GM12878 (cell line): ENCODE data around the gene BCAS3. TPM values are rescaled to one million over a fixed set of nuclear protein-coding genes. Genes with fewer than 3 reads are reported as not detected.

Experiments
- ATAC-seq: fragments of 200-7000 bp; cut with Tn5 transposase; 3 replicates; pipeline ENCODE4 v1.9.1; 2020; ENCODE audit warnings: mild to moderate bottlenecking, moderate library complexity
- BruUV-seq: library from RNA; stranded (reverse); fragments of 400-500 nt; replicated peaks from 2 replicates; lab custom pipeline; 2021; lab: Mats Ljungman, UMichigan
- CTCF ChIA-PET: fragments of 300-600 bp; sonication (Branson Sonifier 250); formaldehyde crosslinking; extraction: SDS; loops from one replicate; lab custom pipeline; 2021; ENCODE audit warnings: inconsistent platforms; lab: Yijun Ruan, JAX
- POLR2A ChIA-PET: fragments of 350-600 bp; formaldehyde crosslinking; extraction: SDS; loops from one replicate; lab custom pipeline; 2021; ENCODE audit warnings: inconsistent platforms; lab: Charles Lee
- RAD21 ChIA-PET: fragments of 300-600 bp; sonication (Branson Sonifier 250); formaldehyde crosslinking; loops from one replicate; lab custom pipeline; 2023; ENCODE audit warnings: antibody characterized with exemption; ENCODE audit not compliant: unreplicated experiment; lab: Charles Lee
- SMC1A ChIA-PET: fragments of 300-600 bp; sonication (Branson Sonifier 250); formaldehyde crosslinking; loops from one replicate; lab custom pipeline; 2023; ENCODE audit not compliant: unreplicated experiment, uncharacterized antibody; lab: Charles Lee
- DNase-seq: peaks from one replicate; pipeline ENCODE4 v3.0.0-alpha.2; 2011; ENCODE audit warnings: low read depth, low spot score
- FAIRE-seq: peaks from 3 replicates; lab custom pipeline; 2011; peaks lifted over from hg19 to GRCh38; lab: Jason Lieb, UNC
- H2AFZ ChIP-seq: 2 replicates; pipeline ENCODE4 v1.6.0; 2011; ENCODE audit warnings: low read depth, low read length, control low read depth; ENCODE audit not compliant: control insufficient read depth
- H3K27ac ChIP-seq: 2 replicates; pipeline ENCODE4 v1.5.1; 2011; ENCODE audit warnings: control low read depth; ENCODE audit not compliant: control insufficient read depth, insufficient read depth
- H3K27me3 ChIP-seq, 2 experiments: replicated peaks in 1 of 2; 2 replicates each; pipeline versions ENCODE4 v1.6.0 to v1.6.1; 2011; ENCODE audit warnings: low read length in 1 of 2; ENCODE audit not compliant: control insufficient read depth in 2 of 2, insufficient read depth in 2 of 2
- H3K36me3 ChIP-seq, 2 experiments: 2 replicates each; pipeline ENCODE4 v1.5.1; 2011; ENCODE audit warnings: low read length in 1 of 2; ENCODE audit not compliant: control insufficient read depth in 2 of 2, insufficient read depth in 2 of 2
- H3K4me1 ChIP-seq: 2 replicates; pipeline ENCODE4 v1.6.1; 2011; ENCODE audit warnings: mild to moderate bottlenecking, low read length, moderate library complexity, mixed read lengths; ENCODE audit not compliant: control insufficient read depth, insufficient read depth
- H3K4me2 ChIP-seq: 2 replicates; pipeline ENCODE4 v1.6.0; 2011; ENCODE audit warnings: control low read depth; ENCODE audit not compliant: control insufficient read depth, insufficient read depth
- H3K4me3 ChIP-seq: fragments of 200-600 bp; sonication (generic); 2 replicates; pipeline ENCODE4 v1.5.1; 2016
- H3K79me2 ChIP-seq: 2 replicates; pipeline ENCODE4 v1.6.0; 2011; ENCODE audit warnings: low read length; ENCODE audit not compliant: control insufficient read depth, insufficient read depth
- H3K9ac ChIP-seq: 2 replicates; pipeline ENCODE4 v1.8.0; 2011; ENCODE audit warnings: low read length, control low read depth, mixed read lengths; ENCODE audit not compliant: control insufficient read depth, insufficient read depth
- H3K9me3 ChIP-seq: replicated peaks from 3 replicates; pipeline ENCODE4 v1.5.1; 2011; ENCODE audit warnings: mild to moderate bottlenecking, low read length; ENCODE audit not compliant: control insufficient read depth, insufficient read depth
- H4K20me1 ChIP-seq: 2 replicates; pipeline ENCODE4 v1.6.0; 2011; ENCODE audit not compliant: control insufficient read depth, insufficient read depth
- ETV6 ChIP-seq, 2 experiments: fragments of 450-650 bp in 1 of 2; IDR thresholded peaks in 1 of 2; conservative IDR thresholded peaks in 1 of 2; 2 replicates each; pipeline ENCODE4 v1.6.1; 2014; ENCODE audit warnings: antibody characterized with exemption in 1 of 2, borderline replicate concordance in 1 of 2, low read depth in 1 of 2, mild to moderate bottlenecking in 1 of 2, moderate library complexity in 1 of 2
- IRF3 ChIP-seq: fragments of 450-650 bp; IDR thresholded peaks from 2 replicates; pipeline ENCODE4 v1.6.1; 2014; ENCODE audit warnings: mild to moderate bottlenecking
- IRF4 ChIP-seq: IDR thresholded peaks from 2 replicates; pipeline ENCODE4 v1.6.1; 2011; ENCODE audit warnings: low read depth, low read length
- MEF2A ChIP-seq: IDR thresholded peaks from 2 replicates; pipeline ENCODE4 v1.6.1; 2011; ENCODE audit warnings: low read depth, mild to moderate bottlenecking, low read length, moderate library complexity; ENCODE audit not compliant: insufficient read depth
- NBN ChIP-seq: fragments of 450-650 bp; IDR thresholded peaks from 2 replicates; pipeline ENCODE4 v1.6.1; 2016
- PAX5 ChIP-seq: IDR thresholded peaks from 2 replicates; pipeline ENCODE4 v1.6.1; 2011; ENCODE audit warnings: low read depth, low read length, borderline replicate concordance
- RAD21 ChIP-seq: IDR thresholded peaks from 2 replicates; pipeline ENCODE4 v1.6.1; 2011; ENCODE audit warnings: mild to moderate bottlenecking, low read depth, low read length, moderate library complexity; ENCODE audit not compliant: insufficient read depth
- RB1 ChIP-seq: fragments of 450-650 bp; formaldehyde crosslinking; IDR thresholded peaks from 2 replicates; pipeline ENCODE4 v1.6.1; 2017; ENCODE audit warnings: mild to moderate bottlenecking, borderline replicate concordance
- RUNX3 ChIP-seq: IDR thresholded peaks from 2 replicates; pipeline ENCODE4 v1.6.1; 2012; ENCODE audit warnings: low read length, inconsistent platforms
- SKIL ChIP-seq: fragments of 450-650 bp; IDR thresholded peaks from 2 replicates; pipeline ENCODE4 v1.6.1; 2017; ENCODE audit warnings: mild to moderate bottlenecking, low read depth, inconsistent platforms; ENCODE audit not compliant: poor library complexity, severe bottlenecking
- SMARCA5 ChIP-seq: fragments of 450-650 bp; IDR thresholded peaks from 2 replicates; pipeline ENCODE4 v1.6.1; 2017; ENCODE audit warnings: mild to moderate bottlenecking
- SMC3 ChIP-seq: IDR thresholded peaks from 2 replicates; pipeline ENCODE4 v1.6.1; 2011; ENCODE audit warnings: low read length, improper control_type of control experiment, borderline replicate concordance
- SUPT20H ChIP-seq: IDR thresholded peaks from 2 replicates; pipeline ENCODE4 v1.6.1; 2011; ENCODE audit warnings: low read depth, mild to moderate bottlenecking, low read length, moderate library complexity, borderline replicate concordance; ENCODE audit not compliant: control insufficient read depth
- TCF7 ChIP-seq: IDR thresholded peaks from 2 replicates; pipeline ENCODE4 v1.6.1; 2014; ENCODE audit warnings: antibody characterized with exemption, borderline replicate concordance
- ZBED1 ChIP-seq: IDR thresholded peaks from 2 replicates; pipeline ENCODE4 v1.6.1; 2016; ENCODE audit warnings: borderline replicate concordance
- ZNF384 ChIP-seq: IDR thresholded peaks from 2 replicates; pipeline ENCODE4 v1.6.1; 2012; ENCODE audit warnings: low read depth, mild to moderate bottlenecking, low read length, improper control_type of control experiment, borderline replicate concordance
- WGBS: methylation state at CpG from one replicate; pipeline ENCODE4 v1.1.6; 2016; ENCODE audit warnings: low lambda C conversion rate; ENCODE audit not compliant: insufficient replicate concordance, insufficient coverage; ENCODE audit errors: missing lambda C conversion rate; 5-methylcytosine and 5-hydroxymethylcytosine counted together
- in situ Hi-C: fragments of 300-500 bp; cut with MboI; formaldehyde crosslinking; loops from 9 replicates; pipeline ENCODE4 v1.14.3; 2018; ENCODE audit warnings: mixed read lengths
- intact Hi-C: fragments of 100-400 bp; cut with micrococcal nuclease; formaldehyde crosslinking; loops from one replicate; pipeline ENCODE4 v1.14.2; 2022; ENCODE audit not compliant: unreplicated experiment
- polyA plus RNA-seq, 11 experiments: library from polyadenylated mRNA; depleted of rRNA in 4 of 11; unstranded in 6 of 11; stranded (reverse) in 5 of 11; fragments of >200 nt; fragmentation: Nextera tagmentation in 4 of 11; fragmentation: Illumina TruSeq in 1 of 11; extraction: Ambion mirVana in 4 of 11; extraction: Trizol in 1 of 11; gene quantifications; 1 replicate in 1 of 11; 2 replicates in 10 of 11; pipeline versions ENCODE4 v1.2.1 to v1.2.3, GENCODE V29; 2011 to 2016; ENCODE audit warnings: inconsistent platforms in 2 of 11, missing spikeins in 2 of 11, low read depth in 1 of 11
- total RNA-seq, 4 experiments: library from RNA; depleted of rRNA in 3 of 4; stranded (reverse); fragments of >200 nt in 3 of 4; fragmentation: Illumina TruSeq in 1 of 4; extraction: Trizol in 1 of 4; gene quantifications; 2 replicates each; pipeline versions ENCODE4 v1.2.1 to v1.2.3, GENCODE V29; 2013 to 2021
- TF ChIP-seq, protein P1 (sequence below): fragments of 450-650 bp; IDR thresholded peaks from 2 replicates; pipeline ENCODE4 v1.6.1; 2017; ENCODE audit warnings: low read depth, mild to moderate bottlenecking, moderate library complexity

The BCAS3 gene
- total and polyA plus RNA-seq, 10 of the 15 experiments (the other 5 are each of a cell fraction or from before 2014, with no cell fraction given), result 2.1 to 11.0 (median 6.6) TPM

GRCh38 chr17:60720763-60721531 is 43.3 kb downstream of the BCAS3 start:
- no peaks in the 10 kb centered on the region for H3K27me3 ChIP-seq
- ChIA-PET POLR2A (no interaction called here), RAD21 (interaction anchor here (0.6 to 1.6 kb wide), 9 partner anchors 13 to 1388 kb away, joined by 3 to 7 read pairs (median 3); no protein-coding TSS in a partner anchor), CTCF (interaction anchor here (0.6 to 2.0 kb wide), 45 partner anchors 9 to 1388 kb away, joined by 3 to 22 read pairs (median 4); partner anchors contain the start of gene BCAS3), SMC1A (interaction anchor here (0.5 to 1.8 kb wide), 14 partner anchors 14 to 1399 kb away, joined by 3 to 8 read pairs (median 3); no protein-coding TSS in a partner anchor)
- DNase-seq, result peak; percentile 24
- H3K36me3 ChIP-seq, result no peaks in the 10 kb centered on the region
- no peak overlapping the region for H2AFZ ChIP-seq
- H3K9ac ChIP-seq, result no peak overlapping the region
- no peaks in the 10 kb centered on the region for H4K20me1 ChIP-seq
- H3K4me1 ChIP-seq, result no peaks in the 10 kb centered on the region; the same call in none of the 2 replicates
- no peak overlapping the region for H3K4me3 ChIP-seq
- intact Hi-C loops (loop anchor here (5.0 to 10.0 kb wide), 4 partner anchors 251 to 666 kb away; no protein-coding TSS in a partner anchor), in situ Hi-C loops (loop anchor here (5.0 kb wide), 1 partner anchor 671 kb away; no protein-coding TSS in a partner anchor)
- H3K9me3 ChIP-seq, result no peaks in the 10 kb centered on the region
- FAIRE-seq, result peak; percentile 95
- ATAC-seq, result peak; percentile 76
- H3K4me2 ChIP-seq, result no peak overlapping the region
- H3K27ac ChIP-seq, result no peak overlapping the region
- no TSS peak for BruUV-seq
- H3K79me2 ChIP-seq, result no peaks in the 10 kb centered on the region
- WGBS, result 40% methylated on average over 5 of the region's 5 CpGs
- TF ChIP-seq RB1 (0 out of 2 replicates have a peak, but pooled peaks have one; percentile 29), IRF4 (no peak), ZBED1 (no peak), SMC3 (peak; percentile 55; the same call in 1 of the 2 replicates), SKIL (no peak), MEF2A (no peak), PAX5 (no peak), SMARCA5 (no peak), TCF7 (no peak), ETV6 (conservative IDR thresholded peaks at IDR 0.05 in 1 of 2, IDR thresholded peaks at IDR 0.05 in 1 of 2; ENCODE audit: borderline replicate concordance in 1 of 2, low read depth in 1 of 2) (peak in 1 of 2 experiments; percentile 92; a peak in 2 of 4 replicates), SUPT20H (no peak), RAD21 (peak; percentile 92), IRF3 (no peak), ZNF384 (no peak), RUNX3 (peak; percentile 38; the same call in 1 of the 2 replicates), NBN (no peak)
- TF ChIP-seq, protein P1, sequence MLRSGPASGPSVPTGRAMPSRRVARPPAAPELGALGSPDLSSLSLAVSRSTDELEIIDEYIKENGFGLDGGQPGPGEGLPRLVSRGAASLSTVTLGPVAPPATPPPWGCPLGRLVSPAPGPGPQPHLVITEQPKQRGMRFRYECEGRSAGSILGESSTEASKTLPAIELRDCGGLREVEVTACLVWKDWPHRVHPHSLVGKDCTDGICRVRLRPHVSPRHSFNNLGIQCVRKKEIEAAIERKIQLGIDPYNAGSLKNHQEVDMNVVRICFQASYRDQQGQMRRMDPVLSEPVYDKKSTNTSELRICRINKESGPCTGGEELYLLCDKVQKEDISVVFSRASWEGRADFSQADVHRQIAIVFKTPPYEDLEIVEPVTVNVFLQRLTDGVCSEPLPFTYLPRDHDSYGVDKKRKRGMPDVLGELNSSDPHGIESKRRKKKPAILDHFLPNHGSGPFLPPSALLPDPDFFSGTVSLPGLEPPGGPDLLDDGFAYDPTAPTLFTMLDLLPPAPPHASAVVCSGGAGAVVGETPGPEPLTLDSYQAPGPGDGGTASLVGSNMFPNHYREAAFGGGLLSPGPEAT, result no peak
